HG02973 (cell line): ENCODE data around the gene PARP15.
A peak's percentile ranks its signal among the peaks of the same experiment; 100 is the strongest.
"Not testable (repeated sequence)": the region's sequence is repeated elsewhere in the genome, so short reads cannot be mapped to it uniquely, and the experiment has no call there.

Experiments used
- ATAC-seq: cut with Tn5 transposase; IDR thresholded peaks from one replicate; pipeline ENCODE4 v1.9.1; 2021; ENCODE audit warnings: moderate library complexity; ENCODE audit not compliant: unreplicated experiment

Gene PARP15

GRCh38 chr3:122612696-122613095 is 35.2 kb downstream of the PARP15 start:
- no peak for ATAC-seq

GRCh38 chr3:122615303-122615702 is 37.9 kb downstream of the PARP15 start:
- ATAC-seq, result no peak

- no peak for ATAC-seq
These were observed 41.2 kb downstream of the PARP15 start for GRCh38 chr3:122618614-122619013.

- no peak for ATAC-seq
These were observed 41.6 kb downstream of the PARP15 start for GRCh38 chr3:122619040-122619439.

GRCh38 chr3:122620399-122620798 is 42.9 kb downstream of the PARP15 start:
- no peak for ATAC-seq

- ATAC-seq, result peak; percentile 43
These were observed 43.7 kb downstream of the PARP15 start for GRCh38 chr3:122621112-122621511.

GRCh38 chr3:122623031-122623829 is 45.8 kb downstream of the PARP15 start:
- no peak for ATAC-seq

GRCh38 chr3:122626515-122627180 is 49.2 kb downstream of the PARP15 start:
- no peak for ATAC-seq

- no peak for ATAC-seq
These were observed 49.9 kb downstream of the PARP15 start for GRCh38 chr3:122627301-122627700.

GRCh38 chr3:122628567-122628966 is 51.1 kb downstream of the PARP15 start:
- ATAC-seq, result no peak

- ATAC-seq, result no peak
These were observed 52.3 kb downstream of the PARP15 start for GRCh38 chr3:122629763-122630162.

- no peak for ATAC-seq
These were observed 58.3 kb downstream of the PARP15 start for GRCh38 chr3:122635789-122636188.

GRCh38 chr3:122636697-122637096 is 59.2 kb downstream of the PARP15 start:
- no peak for ATAC-seq

GRCh38 chr3:122640437-122640999 is 63.1 kb downstream of the PARP15 start:
- no peak for ATAC-seq

GRCh38 chr3:122642935-122643334 is 65.5 kb downstream of the PARP15 start:
- no peak for ATAC-seq

- ATAC-seq, result no peak
These were observed 68.9 kb downstream of the PARP15 start for GRCh38 chr3:122646146-122646988.

- ATAC-seq, result not testable (repeated sequence)
These were observed 73.9 kb downstream of the PARP15 start for GRCh38 chr3:122651233-122651907.

- not testable (repeated sequence) for ATAC-seq
These were observed 74.5 kb downstream of the PARP15 start for GRCh38 chr3:122651962-122652361.

- not testable (repeated sequence) for ATAC-seq
These were observed 80.9 kb downstream of the PARP15 start for GRCh38 chr3:122658336-122658735.

GRCh38 chr3:122660297-122660974 is 83.0 kb downstream of the PARP15 start:
- ATAC-seq, result no peak
